DMS53 treated with DMSO at 0.1 percent for 48 hours (cell line): Measurements from ENCODE around the gene ZFYVE27.

Source experiments
- DNase-seq: peaks from one replicate; lab custom pipeline; 2025; ENCODE audit not compliant: unreplicated experiment; lab: John Stamatoyannopoulos, UW

Gene ZFYVE27

DNA sequence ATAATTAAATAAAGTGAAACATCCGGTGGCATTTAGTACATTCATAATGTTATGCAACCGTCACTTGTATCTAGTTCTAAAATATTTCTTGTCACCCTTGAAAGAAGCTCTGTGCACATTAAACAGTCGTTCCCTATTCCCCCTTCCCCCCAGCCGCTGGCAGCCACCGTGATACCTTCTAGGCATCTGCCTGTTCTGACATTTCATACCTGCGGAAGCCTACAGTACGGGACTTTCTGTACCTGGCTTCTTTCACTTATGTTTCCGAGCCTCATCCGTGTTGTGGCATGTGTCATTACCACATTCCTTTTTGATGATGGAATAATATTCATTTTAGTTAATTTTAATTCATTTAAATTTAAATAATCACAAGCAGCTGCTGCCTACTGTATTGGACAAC is 48.8 kb downstream of the ZFYVE27 start:
- no peak for DNase-seq

DNA sequence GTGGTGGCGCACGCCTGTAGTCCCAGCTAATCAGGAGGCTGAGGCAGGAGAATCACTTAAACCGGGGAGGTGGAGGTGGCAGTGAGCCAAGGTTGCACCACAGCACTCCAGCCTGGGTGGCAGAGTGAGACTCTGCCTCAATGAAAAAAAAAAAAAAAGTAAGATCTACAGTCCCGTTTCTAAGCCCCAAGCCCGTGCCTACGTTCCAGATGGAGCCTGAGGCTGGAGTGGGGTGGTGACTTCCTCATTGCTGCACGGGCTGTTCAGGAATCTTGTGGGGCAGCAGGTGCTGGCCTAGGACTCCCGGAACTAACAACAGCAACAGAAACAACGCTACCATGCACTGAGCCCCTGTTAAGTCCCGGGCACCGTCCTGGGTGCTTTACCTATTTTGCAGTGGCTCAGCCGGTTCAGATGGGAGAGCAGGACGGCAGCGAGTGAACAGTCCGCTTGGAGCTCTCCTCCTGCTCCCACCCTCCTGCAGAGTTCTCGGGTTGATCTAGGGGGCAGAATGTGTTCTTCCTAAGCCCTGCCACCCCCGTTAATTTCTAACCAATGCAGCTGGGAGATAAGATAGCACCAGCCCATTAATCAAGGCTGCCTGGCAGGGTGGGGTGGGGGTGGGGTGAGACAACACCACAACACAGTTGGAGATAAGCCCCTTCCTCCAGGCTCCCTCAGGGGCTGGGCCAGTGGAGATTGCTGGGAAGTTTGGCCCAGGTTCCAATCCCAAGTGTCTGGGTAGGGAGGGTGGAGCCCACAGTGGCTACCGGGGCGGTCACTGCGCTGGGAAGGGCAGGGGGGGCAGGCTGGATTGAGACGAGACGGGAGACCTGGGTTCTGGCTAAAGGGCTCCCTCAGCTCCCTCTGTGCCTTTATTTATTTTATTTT is 51.9 kb downstream of the ZFYVE27 start:
- no peak for DNase-seq

GRCh38 chr10:97789770-97790397 is 53.0 kb downstream of the ZFYVE27 start:
- DNase-seq: no peak

DNA sequence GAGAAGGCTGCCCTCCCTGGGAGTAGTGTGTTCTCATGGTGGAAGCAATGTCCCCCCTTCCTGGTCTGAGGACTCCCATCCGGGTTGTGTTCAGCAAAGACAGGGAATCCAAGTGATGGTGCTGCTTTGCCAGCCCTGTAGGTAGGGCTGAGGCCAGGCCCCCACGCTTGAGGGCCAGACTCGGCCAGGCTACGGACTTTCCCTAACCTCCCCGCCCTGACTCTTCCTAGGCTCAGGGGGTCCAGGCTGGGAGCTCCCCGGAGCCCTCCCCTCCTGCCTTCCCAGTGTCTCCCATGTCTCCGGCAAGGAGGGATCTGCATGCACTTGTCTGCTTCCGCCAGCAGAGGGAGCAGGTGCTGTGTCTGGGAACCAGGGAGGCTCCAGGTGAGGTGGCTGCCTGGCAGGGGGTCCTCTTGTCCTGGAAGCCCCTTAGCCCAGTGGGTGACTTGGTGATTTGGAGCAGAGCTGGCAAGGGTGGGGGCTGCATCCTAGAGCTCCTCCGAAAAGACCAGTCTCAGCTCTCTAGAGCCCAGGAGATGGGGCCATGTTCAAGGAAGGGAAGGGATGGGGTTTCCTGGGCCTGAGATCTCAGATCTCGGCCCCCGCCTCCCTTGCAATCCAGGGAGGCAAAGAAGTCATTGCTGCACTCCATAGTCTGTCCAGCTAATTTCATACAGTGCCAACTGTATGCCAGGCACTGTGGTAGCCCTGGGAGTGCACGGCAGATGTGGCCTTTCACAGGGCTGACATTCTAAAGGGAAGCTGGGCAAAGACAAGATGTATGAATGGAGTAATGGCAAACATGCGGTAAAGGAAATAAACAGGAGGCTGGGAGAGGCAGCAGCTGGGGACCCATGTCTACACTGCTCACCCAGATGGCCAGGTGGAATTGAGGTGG is 55.1 kb downstream of the ZFYVE27 start:
- peak; percentile 79 for DNase-seq

GRCh38 chr10:97795886-97796285 is 59.0 kb downstream of the ZFYVE27 start:
- DNase-seq: no peak

DNA sequence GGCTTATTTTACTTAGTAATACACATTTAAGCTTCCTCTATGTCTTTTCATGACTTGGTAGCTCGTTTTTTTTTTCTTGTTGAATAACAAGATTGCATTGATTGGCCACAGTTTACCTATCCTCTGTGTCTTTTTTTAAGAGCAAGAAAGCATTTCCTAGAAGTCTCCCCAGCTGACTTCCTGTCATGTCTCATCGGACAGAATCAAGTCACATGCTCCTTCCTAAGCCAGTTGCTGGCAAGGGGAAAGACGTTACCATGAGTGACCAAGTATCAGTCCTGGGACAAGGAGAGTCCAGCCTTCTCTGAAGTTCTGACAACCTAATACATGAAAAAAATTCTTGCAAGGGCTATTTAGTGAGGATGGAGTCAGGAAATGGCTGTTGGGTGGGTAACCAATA is 59.7 kb downstream of the ZFYVE27 start:
- DNase-seq: no peak

GRCh38 chr10:97798958-97799610 is 62.2 kb downstream of the ZFYVE27 start:
- DNase-seq: no peak

DNA sequence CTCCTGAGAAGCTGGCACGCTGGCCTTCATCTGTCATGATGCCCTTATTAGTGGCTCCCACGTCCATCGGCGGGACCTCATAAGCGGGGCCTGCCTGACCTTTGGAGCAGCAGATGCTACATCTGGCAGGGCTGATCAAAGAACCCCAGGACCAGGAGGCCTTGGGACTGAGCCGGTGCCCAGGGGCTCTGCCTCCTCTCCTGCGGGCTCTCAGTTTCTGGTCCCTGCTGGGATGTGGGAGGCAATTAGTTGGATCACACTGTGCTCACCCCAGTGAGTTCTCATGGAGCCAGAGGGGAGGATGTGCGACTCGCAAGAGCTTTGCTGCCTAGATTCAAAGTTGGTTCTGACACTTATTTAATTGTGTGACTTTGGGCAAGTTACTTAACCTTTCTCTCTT is 63.5 kb downstream of the ZFYVE27 start:
- DNase-seq: no peak

- DNase-seq: no peak
These were observed 64.5 kb downstream of the ZFYVE27 start for GRCh38 chr10:97801422-97801821.

DNA sequence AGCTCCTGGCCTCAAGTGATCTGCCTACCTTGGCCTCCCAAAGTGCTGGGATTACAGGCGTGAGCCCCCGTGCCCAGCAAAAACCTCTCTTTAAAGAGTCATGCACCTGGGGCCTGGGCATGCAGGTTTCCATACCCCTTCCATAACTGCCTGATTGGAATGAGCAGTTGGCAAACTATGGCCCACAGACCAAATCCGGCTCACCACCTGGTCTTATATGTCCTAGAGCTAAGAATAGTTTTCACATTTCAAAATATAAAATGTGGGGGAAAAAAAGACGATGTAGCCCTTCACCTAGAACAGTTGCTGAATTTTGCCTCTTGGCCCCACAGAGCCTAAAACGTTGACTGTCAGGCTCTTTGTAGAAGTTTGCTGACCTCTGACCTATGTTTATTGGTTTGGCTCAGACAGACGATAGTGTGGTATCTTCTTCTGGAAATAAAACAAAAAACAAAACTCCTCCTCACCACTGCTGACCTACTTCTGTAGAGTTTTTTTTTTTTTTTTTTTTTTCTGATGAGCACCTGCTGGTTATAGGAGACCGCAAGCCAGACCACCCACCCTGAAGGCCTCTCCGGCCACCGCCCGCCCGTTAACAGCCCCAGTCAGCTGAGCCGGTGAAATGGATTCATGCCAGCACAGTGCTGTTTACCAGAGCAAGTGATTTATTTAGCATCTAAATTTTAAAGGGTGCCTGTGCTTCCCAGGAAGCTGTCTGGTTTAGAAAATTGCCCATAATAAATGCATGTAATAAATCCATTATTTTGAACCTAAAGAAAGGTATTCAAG is 68.4 kb downstream of the ZFYVE27 start:
- no peak for DNase-seq

DNA sequence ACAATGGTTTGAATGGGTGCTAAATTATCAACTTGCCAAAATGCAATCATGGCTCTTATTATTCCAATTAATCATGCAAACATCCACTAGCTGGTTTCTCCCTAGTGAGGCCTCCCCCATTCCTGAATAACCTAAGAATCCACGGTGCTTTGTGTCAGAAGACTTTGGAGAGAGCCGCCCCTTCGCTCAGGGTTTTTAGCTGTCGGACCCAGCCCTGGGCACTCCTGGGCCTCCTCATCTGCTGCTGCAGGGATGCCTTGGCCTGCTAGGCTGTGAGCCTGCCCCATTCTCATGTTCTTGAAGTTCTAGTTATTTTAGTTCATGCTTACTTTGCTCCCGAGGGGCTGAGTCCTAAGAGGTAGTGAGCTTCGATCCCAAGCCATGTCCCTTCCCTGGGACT is 69.0 kb downstream of the ZFYVE27 start:
- DNase-seq: no peak

DNA sequence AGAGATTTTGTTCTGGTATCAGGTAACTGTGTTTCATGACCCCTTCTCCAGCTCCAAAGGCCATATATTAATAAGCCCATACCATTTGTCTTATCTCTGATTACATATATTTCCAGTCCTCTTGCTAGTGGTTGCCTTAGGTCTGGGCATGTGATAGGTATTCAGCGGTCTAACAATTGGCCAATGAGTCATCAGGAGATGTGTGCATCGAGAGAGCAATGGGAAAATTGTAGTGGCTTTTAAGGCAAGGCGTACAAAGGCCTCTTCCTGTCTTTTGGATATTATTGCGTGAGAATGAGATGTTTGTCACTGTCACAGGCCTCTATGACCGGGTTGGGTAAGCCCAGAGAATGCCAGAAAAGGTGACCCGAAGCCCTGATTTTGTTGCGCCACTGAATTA is 73.5 kb downstream of the ZFYVE27 start:
- DNase-seq: peak; percentile 95
